Measurements from ENCODE around the gene GPRIN3. TPM values are rescaled to one million over a fixed set of nuclear protein-coding genes. Genes with fewer than 3 reads are reported as not detected.

The GPRIN3 gene
- total and polyA plus RNA-seq, 10 of the 15 experiments (the other 5 are each of a cell fraction or from before 2014, with no cell fraction given), result under 0.01 to 0.05 (median 0.01) TPM; not detected in 6

GRCh38 chr4:89289312-89289711 lies 18.3 kb downstream of the GPRIN3 start:
- ChIA-PET POLR2A (no interaction called here), RAD21 (ENCODE audit: unreplicated experiment) (no interaction called here), CTCF (interaction anchor here (3.2 kb wide), 1 partner anchor 9 kb away, joined by 7 read pairs; no protein-coding TSS in a partner anchor), SMC1A (ENCODE audit: uncharacterized antibody, unreplicated experiment) (interaction anchor here (0.7 to 1.0 kb wide), 3 partner anchors 9 to 64 kb away, joined by 3 read pairs; no protein-coding TSS in a partner anchor)
- Histone ChIP-seq H3K27ac (ENCODE audit: control insufficient read depth, insufficient read depth) (no peak overlapping the region), H3K4me2 (ENCODE audit: control insufficient read depth, insufficient read depth) (no peak overlapping the region), H3K36me3 (ENCODE audit: control insufficient read depth in 2 of 2, insufficient read depth in 2 of 2, low read length in 1 of 2) (no peaks in the 10 kb centered on the region), H3K4me1 (ENCODE audit: control insufficient read depth, insufficient read depth, low read length) (peaks cover 5% of the 10 kb centered on the region; the same call in 1 of the 2 replicates), H3K27me3 (replicated peaks in 1 of 2; ENCODE audit: control insufficient read depth in 2 of 2, insufficient read depth in 2 of 2, low read length in 1 of 2) (no peaks in the 10 kb centered on the region), H3K4me3 (no peak overlapping the region), H2AFZ (ENCODE audit: control insufficient read depth, low read depth, low read length) (no peak overlapping the region), H3K79me2 (ENCODE audit: control insufficient read depth, insufficient read depth, low read length) (no peaks in the 10 kb centered on the region), H4K20me1 (ENCODE audit: control insufficient read depth, insufficient read depth) (no peaks in the 10 kb centered on the region), H3K9me3 (replicated peaks; ENCODE audit: control insufficient read depth, insufficient read depth, low read length) (no peaks in the 10 kb centered on the region; the same call in 2 of the 3 replicates), H3K9ac (ENCODE audit: control insufficient read depth, insufficient read depth, low read length) (no peak overlapping the region)
- intact Hi-C loops (cut with micrococcal nuclease; ENCODE audit: unreplicated experiment), result no loop called here
- TF ChIP-seq EZH2 (IDR thresholded peaks at IDR 0.05; ENCODE audit: borderline replicate concordance, control insufficient read depth, low read depth, low read length) (no peak), SKIL (IDR thresholded peaks at IDR 0.05; ENCODE audit: low read depth, poor library complexity, severe bottlenecking) (no peak), TAF1 (IDR thresholded peaks at IDR 0.05; ENCODE audit: borderline replicate concordance, low read depth, low read length) (no peak), DPF2 (IDR thresholded peaks at IDR 0.05) (no peak), RB1 (IDR thresholded peaks at IDR 0.05; ENCODE audit: borderline replicate concordance) (no peak), STAT1 (conservative IDR thresholded peaks at IDR 0.05) (no peak), ASH2L (IDR thresholded peaks at IDR 0.05; ENCODE audit: borderline replicate concordance, low read depth) (no peak), CBX3 (IDR thresholded peaks at IDR 0.05; ENCODE audit: borderline replicate concordance, low read depth) (no peak), MEF2A (IDR thresholded peaks at IDR 0.05; ENCODE audit: insufficient read depth, low read depth, low read length) (no peak), KLF5 (IDR thresholded peaks at IDR 0.05; ENCODE audit: partially characterized antibody) (no peak), SPI1 (IDR thresholded peaks at IDR 0.05; ENCODE audit: borderline replicate concordance, insufficient read depth, low read depth, low read length) (no peak), SP1 (IDR thresholded peaks at IDR 0.05; ENCODE audit: low read depth, low read length) (no peak), BHLHE40 (IDR thresholded peaks at IDR 0.05; ENCODE audit: borderline replicate concordance in 1 of 2, low read depth in 2 of 2, low read length in 1 of 2) (no peak)
- ATAC-seq (no peak), DNase-seq (ENCODE audit: low read depth, low spot score) (no peak), FAIRE-seq (no peak)
- WGBS (ENCODE audit: insufficient coverage, insufficient replicate concordance, low lambda C conversion rate, missing lambda C conversion rate), result 3% methylated on average over 2 of the region's 2 CpGs
- in situ Hi-C loops (cut with MboI), result no loop called here
- BruUV-seq (replicated peaks), result no TSS peak
